ENCODE measurements around the gene GARIN5A.

GRCh38 chr19:50516456-50516855 is 39.8 kb upstream of the GARIN5A start:
- TF ChIP-seq CTCF (IDR thresholded peaks at IDR 0.05) (no peak), ZFX (IDR thresholded peaks at IDR 0.05; ENCODE audit: borderline replicate concordance) (no peak)
